Naive B cell (primary cell): ENCODE data around the gene LY6G5C. TPM values are rescaled to one million over a fixed set of nuclear protein-coding genes. Genes with fewer than 3 reads are reported as not detected.

Experiments
- ATAC-seq, 2 donors: fragments of 150-1000 bp; cut with Tn5 transposase; 2 replicates each; pipeline ENCODE4 v1.10.0; 2021; ENCODE audit warnings: low read depth in 2 of 2, mild to moderate bottlenecking in 2 of 2, moderate library complexity in 2 of 2
- DNase-seq: peaks from one replicate; pipeline ENCODE4 v3.0.0; 2022
- H3K27ac Mint-ChIP-seq, 6 donors: one replicate each; pipeline ENCODE4 v1.8.0; 2020 to 2022; ENCODE audit warnings: mild to moderate bottlenecking in 6 of 6, mixed read lengths in 6 of 6, moderate library complexity in 5 of 6, inconsistent platforms in 2 of 6
- H3K27me3 Mint-ChIP-seq, 3 donors: one replicate each; pipeline ENCODE4 v1.8.0; 2021 to 2022; ENCODE audit warnings: mixed read lengths in 3 of 3, mild to moderate bottlenecking in 1 of 3
- H3K36me3 Mint-ChIP-seq, 2 donors: one replicate each; pipeline ENCODE4 v1.8.0; 2020 to 2022; ENCODE audit warnings: mixed read lengths in 2 of 2, inconsistent platforms in 1 of 2, mild to moderate bottlenecking in 1 of 2
- H3K4me1 Mint-ChIP-seq, 3 donors: one replicate each; pipeline ENCODE4 v1.8.0; 2020 to 2022; ENCODE audit warnings: mixed read lengths in 3 of 3, inconsistent platforms in 1 of 3, mild to moderate bottlenecking in 1 of 3, moderate library complexity in 1 of 3
- H3K4me3 Mint-ChIP-seq, 8 donors: one replicate each; pipeline ENCODE4 v1.8.0; 2020 to 2022; ENCODE audit warnings: mild to moderate bottlenecking in 8 of 8, mixed read lengths in 8 of 8, moderate library complexity in 8 of 8, inconsistent platforms in 2 of 8
- H3K9me3 Mint-ChIP-seq, 7 donors: one replicate each; pipeline ENCODE4 v1.8.0; 2020 to 2022; ENCODE audit warnings: mixed read lengths in 7 of 7, mild to moderate bottlenecking in 5 of 7, inconsistent platforms in 2 of 7, moderate library complexity in 1 of 7
- polyA plus RNA-seq, 6 donors: library from polyadenylated mRNA; unstranded; fragments of 300-500 nt; fragmentation: Illumina TruSeq; gene quantifications; one replicate each; pipeline ENCODE4 v1.2.3, GENCODE V29; 2021; ENCODE audit warnings: low read depth in 6 of 6

Gene LY6G5C
- polyA plus RNA-seq, 6 donors from 2014 or later = 0.48 to 1.6 (median 0.92) TPM; not detected in 2

GRCh38 chr6:31722173-31722572, 41.3 kb upstream of the LY6G5C start:
- no peaks in the 10 kb centered on the region for H3K9me3 Mint-ChIP-seq
- no peak overlapping the region for H3K4me3 Mint-ChIP-seq
- DNase-seq (no peak), ATAC-seq (no peak)
- H3K36me3 Mint-ChIP-seq = peaks cover 6 to 20% of the 10 kb centered on the region in 2 donors
- H3K4me1 Mint-ChIP-seq = peaks cover 27 to 45% (median 42%) of the 10 kb centered on the region in 3 donors
- no peak overlapping the region for H3K27ac Mint-ChIP-seq
- H3K27me3 Mint-ChIP-seq = no peaks in the 10 kb centered on the region

DNA sequence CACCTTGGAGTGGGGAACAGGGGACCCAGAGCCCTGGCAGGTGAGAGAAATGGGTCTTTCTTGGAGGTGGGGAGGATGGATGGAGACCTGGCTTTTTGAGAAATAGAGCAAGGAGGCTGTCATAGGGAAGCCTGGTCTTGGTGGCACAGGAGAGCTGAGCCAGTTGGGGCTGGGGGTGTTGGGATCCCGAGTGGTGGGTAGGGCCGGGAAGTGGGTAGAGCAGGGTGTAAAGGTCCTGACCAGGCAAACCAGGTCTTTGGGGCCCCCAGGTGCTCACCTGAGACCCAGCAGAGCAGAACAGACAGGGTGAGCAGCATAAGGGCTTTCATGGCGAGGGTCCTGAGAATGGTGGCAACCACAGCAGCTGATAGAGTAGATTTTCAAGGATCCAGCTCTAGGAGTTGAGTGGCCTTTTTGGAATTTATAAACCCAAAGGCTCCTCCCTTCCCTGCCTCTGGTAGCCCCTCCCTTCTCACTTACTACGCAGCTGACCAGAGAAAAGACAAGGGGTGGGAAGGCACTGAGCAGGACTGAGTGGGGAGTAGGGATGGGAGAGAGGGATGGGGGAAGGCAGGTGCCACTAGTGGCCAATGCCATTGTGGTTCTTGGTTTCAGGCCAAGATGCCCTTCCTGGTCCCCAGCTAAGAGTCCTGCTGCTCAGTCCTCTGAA, 40.6 kb upstream of the LY6G5C start, which contains the start of gene LY6G6C:
Gene LY6G6C (minus strand): TSS at position 396 of the 670 bp plus-strand sequence. CDS start 67 bp downstream, at position 329.
- Mint-ChIP-seq H3K27ac (peak within 1 kb of the TSS in 3 of 6 donors; percentile 53 to 78 (median 67)), H3K27me3 (no peaks in the 10 kb centered on the region), H3K4me3 (no peak within 1 kb of the TSS), H3K9me3 (no peaks in the 10 kb centered on the region), H3K36me3 (peaks cover 6 to 13% of the 10 kb centered on the region in 2 donors), H3K4me1 (peaks cover 20 to 38% (median 35%) of the 10 kb centered on the region in 3 donors)
- ATAC-seq = no peak
- no peak for DNase-seq

- H3K27me3 Mint-ChIP-seq = no peaks in the 10 kb centered on the region
- ATAC-seq (no peak), DNase-seq (no peak)
- H3K4me3 Mint-ChIP-seq = no peak overlapping the region
- H3K9me3 Mint-ChIP-seq = no peaks in the 10 kb centered on the region
- H3K4me1 Mint-ChIP-seq = peaks cover 9 to 26% (median 23%) of the 10 kb centered on the region in 3 donors
- no peak overlapping the region for H3K27ac Mint-ChIP-seq
- peaks cover 0 to 1% of the 10 kb centered on the region in 2 donors for H3K36me3 Mint-ChIP-seq
Measured at GRCh38 chr6:31720196-31720770, 39.4 kb upstream of the LY6G5C start.

GRCh38 chr6:31719001-31719400, 38.1 kb upstream of the LY6G5C start:
- ATAC-seq (no peak), DNase-seq (no peak)
- H3K36me3 Mint-ChIP-seq = no peaks in the 10 kb centered on the region
- no peaks in the 10 kb centered on the region for H3K27me3 Mint-ChIP-seq
- no peak overlapping the region for H3K4me3 Mint-ChIP-seq
- H3K9me3 Mint-ChIP-seq = no peaks in the 10 kb centered on the region
- H3K4me1 Mint-ChIP-seq = peaks cover 6 to 15% (median 10%) of the 10 kb centered on the region in 3 donors
- no peak overlapping the region for H3K27ac Mint-ChIP-seq

DNA sequence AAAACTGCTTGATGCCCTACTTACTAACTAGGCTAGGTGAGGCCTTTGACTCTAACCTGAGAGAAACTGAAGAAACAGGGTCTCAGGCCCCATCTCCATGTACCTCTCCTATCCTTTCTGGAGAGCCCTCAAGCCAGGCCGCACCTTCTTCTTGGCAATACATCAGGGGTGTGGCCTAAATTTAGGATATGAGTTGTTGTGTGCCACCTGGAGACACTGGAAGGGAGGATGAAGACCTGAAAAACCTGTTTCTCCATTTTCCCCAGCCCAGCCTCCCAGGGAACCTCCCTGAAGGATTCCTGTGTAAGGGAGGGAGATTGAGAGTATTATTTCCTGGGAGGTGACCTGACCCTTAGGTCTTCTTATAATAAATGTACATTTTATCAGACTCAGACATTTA, 37.4 kb upstream of the LY6G5C start:
- Mint-ChIP-seq H3K27ac (no peak overlapping the region), H3K27me3 (peaks cover 0 to 1% (median 0%) of the 10 kb centered on the region in 3 donors), H3K4me3 (no peak overlapping the region), H3K36me3 (no peaks in the 10 kb centered on the region), H3K9me3 (no peaks in the 10 kb centered on the region), H3K4me1 (peaks cover 3 to 8% (median 3%) of the 10 kb centered on the region in 3 donors)
- DNase-seq (no peak), ATAC-seq (no peak)

- H3K27me3 Mint-ChIP-seq = peaks cover 0 to 7% (median 0%) of the 10 kb centered on the region in 3 donors
- DNase-seq = no peak
- H3K4me3 Mint-ChIP-seq = no peak overlapping the region
- H3K36me3 Mint-ChIP-seq = no peaks in the 10 kb centered on the region
- no peak for ATAC-seq
- H3K27ac Mint-ChIP-seq = peak overlapping the region in 1 of 6 donors; percentile 64
- H3K4me1 Mint-ChIP-seq = peaks cover 0 to 3% (median 0%) of the 10 kb centered on the region in 3 donors
- H3K9me3 Mint-ChIP-seq = no peaks in the 10 kb centered on the region
Measured at GRCh38 chr6:31717499-31718222, 36.8 kb upstream of the LY6G5C start.

DNA sequence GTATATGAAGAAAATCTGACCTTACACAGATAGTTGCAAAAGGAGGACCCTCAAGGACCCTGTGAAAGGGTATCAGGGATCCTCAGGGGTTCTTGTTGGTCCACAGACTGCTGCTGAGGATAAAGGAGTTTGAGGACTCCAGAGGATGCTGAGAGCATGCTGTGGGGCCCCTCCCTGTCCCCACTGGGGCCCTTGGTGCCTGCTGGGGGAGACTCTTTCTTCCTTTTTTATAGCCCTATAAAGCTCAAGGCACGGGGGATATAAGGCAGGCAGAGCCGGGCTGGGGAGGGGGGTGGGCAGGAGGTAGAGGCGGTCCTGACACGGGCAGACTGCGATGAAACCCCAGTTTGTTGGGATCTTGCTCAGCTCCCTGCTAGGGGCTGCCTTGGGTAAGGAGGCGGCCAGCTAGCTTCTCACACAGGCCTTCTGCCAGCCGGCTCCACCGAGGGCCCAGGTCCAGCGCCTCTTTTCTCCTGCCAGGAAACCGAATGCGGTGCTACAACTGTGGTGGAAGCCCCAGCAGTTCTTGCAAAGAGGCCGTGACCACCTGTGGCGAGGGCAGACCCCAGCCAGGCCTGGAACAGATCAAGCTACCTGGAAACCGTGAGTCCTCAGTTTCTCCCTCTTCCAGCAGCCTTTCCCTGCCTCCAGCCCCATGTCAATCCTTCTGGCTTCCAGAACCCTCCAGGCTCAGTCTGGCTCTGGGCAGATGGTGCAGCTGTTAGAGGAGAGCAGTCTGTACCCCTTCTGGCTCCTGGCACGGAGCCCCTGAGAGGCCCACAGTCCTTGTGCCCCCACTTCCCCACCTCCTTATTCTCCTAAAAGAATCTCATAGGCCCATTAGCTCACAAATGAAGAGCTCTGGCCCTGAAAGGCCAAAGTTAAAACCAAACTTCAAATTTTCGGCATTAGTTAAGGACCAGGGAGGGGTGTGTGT, 34.4 kb upstream of the LY6G5C start, which contains the start of gene LY6G6D:
Gene LY6G6D (plus strand): TSS at position 327 of the 937 bp plus-strand sequence. CDS start 8 bp downstream, at position 335.
- Mint-ChIP-seq H3K9me3 (no peaks in the 10 kb centered on the region), H3K27me3 (peaks cover 0 to 8% (median 0%) of the 10 kb centered on the region in 3 donors), H3K27ac (peak within 1 kb of the TSS in 2 of 6 donors; percentile 47), H3K4me3 (no peak within 1 kb of the TSS), H3K36me3 (no peaks in the 10 kb centered on the region), H3K4me1 (peaks cover 17 to 22% (median 19%) of the 10 kb centered on the region in 3 donors)
- ATAC-seq (no peak), DNase-seq (no peak)

- Mint-ChIP-seq H3K36me3 (no peaks in the 10 kb centered on the region), H3K4me1 (peaks cover 17 to 22% (median 20%) of the 10 kb centered on the region in 3 donors), H3K4me3 (no peak overlapping the region), H3K27ac (peak overlapping the region in 1 of 6 donors; percentile 47), H3K9me3 (no peaks in the 10 kb centered on the region), H3K27me3 (peaks cover 0 to 8% (median 0%) of the 10 kb centered on the region in 3 donors)
- ATAC-seq (no peak), DNase-seq (no peak)
Measured at GRCh38 chr6:31713991-31714684, 33.3 kb upstream of the LY6G5C start.

DNA sequence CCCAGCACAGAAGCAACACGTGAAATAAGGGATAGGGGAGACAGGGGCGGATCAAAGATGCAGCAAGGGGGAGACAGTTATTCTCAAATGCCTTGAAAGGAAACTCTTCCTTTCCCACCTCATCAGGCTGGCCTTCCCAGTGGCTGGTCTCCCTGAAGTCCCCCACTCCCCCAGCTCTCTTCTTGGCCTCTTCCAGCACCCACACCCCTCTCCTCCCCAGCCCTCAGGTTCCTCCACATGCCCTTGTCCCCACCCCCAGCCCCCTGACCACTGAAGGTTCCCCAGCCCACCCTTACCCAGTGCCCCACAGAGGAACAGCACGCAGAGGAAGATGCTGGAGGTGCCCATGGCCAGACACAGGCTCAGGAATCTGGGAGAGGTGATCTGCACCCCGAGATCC, 32.6 kb upstream of the LY6G5C start:
- ATAC-seq = no peak
- Mint-ChIP-seq H3K9me3 (no peaks in the 10 kb centered on the region), H3K36me3 (no peaks in the 10 kb centered on the region), H3K4me1 (peaks cover 17 to 22% (median 20%) of the 10 kb centered on the region in 3 donors), H3K27ac (peak overlapping the region in 3 of 6 donors; percentile 47 to 86 (median 63)), H3K27me3 (peaks cover 0 to 8% (median 0%) of the 10 kb centered on the region in 3 donors), H3K4me3 (no peak overlapping the region)
- DNase-seq = no peak

DNA sequence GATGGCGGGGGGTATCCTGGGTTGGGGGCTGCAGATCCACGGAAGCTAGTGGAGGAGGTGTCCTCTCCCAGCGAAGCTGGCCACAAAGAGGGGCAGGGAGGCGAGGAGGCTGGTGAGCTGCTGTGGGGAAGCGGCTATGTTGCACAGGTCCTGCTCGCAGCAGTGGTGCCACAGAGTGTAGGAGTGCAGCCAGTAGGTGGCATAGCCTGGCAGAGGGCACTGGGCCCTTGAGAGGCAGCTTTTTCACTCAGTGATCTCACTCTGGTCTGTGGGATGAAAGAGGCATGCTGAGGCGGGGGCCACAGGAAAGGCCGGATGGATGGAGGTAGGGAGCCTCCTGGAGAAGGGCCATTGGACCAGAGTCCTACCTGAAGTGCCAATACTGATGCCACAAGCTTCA, 31.4 kb upstream of the LY6G5C start:
- DNase-seq = no peak
- Mint-ChIP-seq H3K9me3 (no peaks in the 10 kb centered on the region), H3K4me1 (peaks cover 17 to 22% (median 20%) of the 10 kb centered on the region in 3 donors), H3K4me3 (peak overlapping the region in 1 of 8 donors; percentile 17), H3K27me3 (peaks cover 0 to 8% (median 0%) of the 10 kb centered on the region in 3 donors), H3K27ac (peak overlapping the region in 2 of 6 donors; percentile 5 to 35), H3K36me3 (no peaks in the 10 kb centered on the region)
- peak; percentile 87 to 88 for ATAC-seq

DNA sequence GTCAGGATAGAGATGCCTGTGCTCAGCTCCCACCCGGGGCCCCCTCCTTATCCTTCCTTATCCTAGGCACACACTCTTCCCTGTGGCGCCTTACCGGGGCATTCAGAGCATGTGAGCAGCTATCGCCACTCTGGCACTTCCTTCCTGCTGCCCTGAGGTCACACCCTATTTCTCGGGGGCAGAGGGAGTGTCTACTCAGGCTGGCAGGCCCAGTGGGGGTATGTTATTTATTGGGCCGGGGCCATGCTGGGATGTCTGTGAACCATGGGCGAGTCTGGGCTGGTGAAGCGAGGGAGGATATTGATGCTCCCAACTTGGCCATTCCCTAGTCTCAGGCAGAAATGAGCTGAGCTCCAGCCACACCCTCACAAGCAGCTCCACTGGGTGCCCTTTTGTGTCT, 30.4 kb upstream of the LY6G5C start:
- no peak for ATAC-seq
- Mint-ChIP-seq H3K27me3 (peaks cover 0 to 8% (median 0%) of the 10 kb centered on the region in 3 donors), H3K27ac (peak overlapping the region in 2 of 6 donors; percentile 56 to 87)

More for the DNA sequence above, 30.4 kb upstream of the LY6G5C start:
- Mint-ChIP-seq H3K4me3 (peak overlapping the region in 1 of 8 donors; percentile 35), H3K9me3 (no peaks in the 10 kb centered on the region), H3K36me3 (no peaks in the 10 kb centered on the region), H3K4me1 (peaks cover 17 to 22% (median 20%) of the 10 kb centered on the region in 3 donors)
- no peak for DNase-seq
